ENCODE data around the gene MTHFSD. TPM values are rescaled to one million over a fixed set of nuclear protein-coding genes. Genes with fewer than 3 reads are reported as not detected.

MTHFSD gene
- total RNA-seq, 1 donor, result 15.9 TPM

- H3K4me3 ChIP-seq (ENCODE audit: low read depth, low read length), result peak overlapping the region; percentile 69
- DNase-seq (ENCODE audit: low read depth), result no peak
- no peak for TF ChIP-seq CTCF (IDR thresholded peaks at IDR 0.05; ENCODE audit: insufficient read depth, low read length)
Measured at GRCh38 chr16:86512860-86513470, 42.1 kb downstream of the MTHFSD start.

- peak overlapping the region; percentile 69 for H3K4me3 ChIP-seq (ENCODE audit: low read depth, low read length)
- TF ChIP-seq CTCF (IDR thresholded peaks at IDR 0.05; ENCODE audit: insufficient read depth, low read length), result no peak
- no peak for DNase-seq (ENCODE audit: low read depth)
Measured at GRCh38 chr16:86512301-86512859, 42.7 kb downstream of the MTHFSD start.

GRCh38 chr16:86511317-86512161 lies 43.5 kb downstream of the MTHFSD start:
- peak overlapping the region; percentile 69 for H3K4me3 ChIP-seq (ENCODE audit: low read depth, low read length)
- no peak for DNase-seq (ENCODE audit: low read depth)
- TF ChIP-seq CTCF (IDR thresholded peaks at IDR 0.05; ENCODE audit: insufficient read depth, low read length), result no peak

- peak; percentile 67 for DNase-seq (ENCODE audit: low read depth)
- no peak for TF ChIP-seq CTCF (IDR thresholded peaks at IDR 0.05; ENCODE audit: insufficient read depth, low read length)
- H3K4me3 ChIP-seq (ENCODE audit: low read depth, low read length), result peak within 1 kb of the TSS; percentile 69
Measured at GRCh38 chr16:86510465-86511261, 44.4 kb downstream of the MTHFSD start, which contains the start of gene FOXF1. Gene FOXF1, plus strand, starts transcription at chr16:86510527. Its CDS starts 43 bp downstream, at chr16:86510570.

GRCh38 chr16:86509759-86510464 lies 45.1 kb downstream of the MTHFSD start:
- H3K4me3 ChIP-seq (ENCODE audit: low read depth, low read length), result peak overlapping the region; percentile 69
- peak; percentile 80 for DNase-seq (ENCODE audit: low read depth)
- peak; percentile 0 for TF ChIP-seq CTCF (IDR thresholded peaks at IDR 0.05; ENCODE audit: insufficient read depth, low read length)
